Fibroblast of lung (primary cell): Measurements from ENCODE around the gene PRR22. TPM values are rescaled to one million over a fixed set of nuclear protein-coding genes. Genes with fewer than 3 reads are reported as not detected.

Experiments
- DNase-seq, 2 donors: peaks; one replicate each; pipeline versions ENCODE4 v3.0.0 to v3.0.0-alpha.2; 2010; ENCODE audit warnings: low read depth in 2 of 2
- H2AFZ ChIP-seq: 2 replicates; pipeline ENCODE4 v1.5.1; 2012; ENCODE audit warnings: low read length, control low read depth, inconsistent platforms
- H3K27ac ChIP-seq: 2 replicates; pipeline ENCODE4 v1.5.1; 2011; ENCODE audit warnings: low read length, control low read depth; ENCODE audit not compliant: insufficient read depth
- H3K27me3 ChIP-seq: 2 replicates; pipeline ENCODE4 v1.5.1; 2011; ENCODE audit warnings: mild to moderate bottlenecking, low read length; ENCODE audit not compliant: control insufficient read depth, insufficient read depth
- H3K36me3 ChIP-seq: 2 replicates; pipeline ENCODE4 v1.5.1; 2011; ENCODE audit warnings: low read length; ENCODE audit not compliant: control insufficient read depth, insufficient read depth
- H3K4me1 ChIP-seq: 2 replicates; pipeline ENCODE4 v1.5.1; 2011; ENCODE audit warnings: low read length; ENCODE audit not compliant: control insufficient read depth, insufficient read depth; ENCODE audit errors: extremely low read depth
- H3K4me2 ChIP-seq: 2 replicates; pipeline ENCODE4 v1.5.1; 2011; ENCODE audit warnings: low read length, control low read depth; ENCODE audit not compliant: insufficient read depth; ENCODE audit errors: extremely low read depth
- H3K4me3 ChIP-seq, 4 experiments: fragments of 200-600 bp in 1 of 4; sonication (generic) in 1 of 4; replicated peaks in 1 of 4; 2 replicates each; pipeline ENCODE4 v1.5.1; 2011 to 2016; ENCODE audit warnings: low read length in 4 of 4, low read depth in 3 of 4, mild to moderate bottlenecking in 3 of 4, control low read depth in 2 of 4, inconsistent platforms in 1 of 4, mixed read lengths in 1 of 4; ENCODE audit not compliant: insufficient read depth in 1 of 4; ENCODE audit errors: control extremely low read depth in 1 of 4
- H3K79me2 ChIP-seq: 2 replicates; pipeline ENCODE4 v1.5.1; 2012; ENCODE audit warnings: mild to moderate bottlenecking, low read length, inconsistent platforms; ENCODE audit not compliant: control insufficient read depth, insufficient read depth
- H3K9ac ChIP-seq: 2 replicates; pipeline ENCODE4 v1.5.1; 2011; ENCODE audit warnings: mild to moderate bottlenecking, low read length, control low read depth; ENCODE audit not compliant: insufficient read depth
- H3K9me3 ChIP-seq: 2 replicates; pipeline ENCODE4 v1.5.1; 2012; ENCODE audit warnings: low read depth, low read length; ENCODE audit not compliant: control insufficient read depth, insufficient read depth
- H4K20me1 ChIP-seq: 2 replicates; pipeline ENCODE4 v1.5.1; 2011; ENCODE audit warnings: low read length; ENCODE audit not compliant: control insufficient read depth, insufficient read depth; ENCODE audit errors: extremely low read depth
- EZH2 ChIP-seq: IDR thresholded peaks from 2 replicates; pipeline ENCODE4 v1.5.1; 2012; ENCODE audit warnings: low read length, control low read depth, mild to moderate bottlenecking; ENCODE audit errors: missing control alignments
- polyA plus RNA-seq, 2 donors: library from polyadenylated mRNA; depleted of rRNA in 1 of 2; stranded (reverse) in 1 of 2; unstranded in 1 of 2; fragments of >200 nt; gene quantifications; 2 replicates each; pipeline ENCODE4 v1.2.1, GENCODE V29; 2011 to 2012; ENCODE audit warnings: missing spikeins in 1 of 2
- total RNA-seq: library from RNA; depleted of rRNA; stranded (reverse); fragments of >200 nt; gene quantifications from 2 replicates; pipeline ENCODE4 v1.2.1, GENCODE V29; 2014
- TF ChIP-seq, protein P1 (sequence below), 2 donors: IDR thresholded peaks in 1 of 2; conservative IDR thresholded peaks in 1 of 2; 1 replicate in 1 of 2; 2 replicates in 1 of 2; pipeline ENCODE4 v1.5.1; 2011 to 2012; ENCODE audit warnings: low read length in 2 of 2, control low read depth in 1 of 2, inconsistent platforms in 1 of 2, low read depth in 1 of 2, mild to moderate bottlenecking in 1 of 2

Gene PRR22
- total and polyA plus RNA-seq, 2 donors (not counting 1 experiment from before 2014, with no cell fraction given) = 0.15 to 0.17 TPM

DNA sequence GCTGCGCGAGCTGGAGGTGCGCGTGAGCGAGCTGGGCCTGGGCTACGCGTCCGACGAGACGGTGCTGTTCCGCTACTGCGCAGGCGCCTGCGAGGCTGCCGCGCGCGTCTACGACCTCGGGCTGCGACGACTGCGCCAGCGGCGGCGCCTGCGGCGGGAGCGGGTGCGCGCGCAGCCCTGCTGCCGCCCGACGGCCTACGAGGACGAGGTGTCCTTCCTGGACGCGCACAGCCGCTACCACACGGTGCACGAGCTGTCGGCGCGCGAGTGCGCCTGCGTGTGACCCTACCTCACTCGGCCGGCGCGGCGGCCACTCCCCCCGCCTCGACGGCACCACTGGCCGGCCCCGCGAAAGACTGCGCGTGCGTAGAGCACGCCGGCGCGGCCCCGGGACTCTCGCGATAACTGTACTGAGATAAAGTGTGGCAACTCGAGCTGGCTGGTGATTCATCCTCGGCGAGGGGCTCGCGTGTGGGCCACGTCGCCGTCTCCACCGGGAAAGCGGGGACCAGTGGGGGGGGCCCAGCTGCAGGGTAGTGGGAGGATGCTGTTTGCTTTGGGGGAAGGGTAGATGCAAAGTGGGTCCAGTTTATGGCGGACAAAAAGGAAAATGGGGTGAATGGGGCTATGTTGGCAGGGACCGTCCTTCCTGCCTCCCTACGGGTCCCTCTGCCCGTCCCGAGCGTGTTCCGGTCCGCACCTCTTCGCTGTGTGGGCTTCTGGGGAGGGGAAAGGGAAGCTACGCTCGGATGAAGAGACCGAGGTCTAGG lies 43.5 kb upstream of the PRR22 start:
- Histone ChIP-seq H3K9me3 (no peaks in the 10 kb centered on the region), H4K20me1 (no peaks in the 10 kb centered on the region), H2AFZ (peak overlapping the region; percentile 75), H3K4me3 (peak overlapping the region; percentile 11 to 77 (median 41)), H3K27ac (no peak overlapping the region), H3K4me1 (no peaks in the 10 kb centered on the region), H3K36me3 (no peaks in the 10 kb centered on the region), H3K9ac (peak overlapping the region; percentile 55), H3K27me3 (peaks cover 19% of the 10 kb centered on the region), H3K4me2 (peak overlapping the region; percentile 51), H3K79me2 (no peaks in the 10 kb centered on the region)
- no peak for TF ChIP-seq EZH2
- TF ChIP-seq, protein P1, sequence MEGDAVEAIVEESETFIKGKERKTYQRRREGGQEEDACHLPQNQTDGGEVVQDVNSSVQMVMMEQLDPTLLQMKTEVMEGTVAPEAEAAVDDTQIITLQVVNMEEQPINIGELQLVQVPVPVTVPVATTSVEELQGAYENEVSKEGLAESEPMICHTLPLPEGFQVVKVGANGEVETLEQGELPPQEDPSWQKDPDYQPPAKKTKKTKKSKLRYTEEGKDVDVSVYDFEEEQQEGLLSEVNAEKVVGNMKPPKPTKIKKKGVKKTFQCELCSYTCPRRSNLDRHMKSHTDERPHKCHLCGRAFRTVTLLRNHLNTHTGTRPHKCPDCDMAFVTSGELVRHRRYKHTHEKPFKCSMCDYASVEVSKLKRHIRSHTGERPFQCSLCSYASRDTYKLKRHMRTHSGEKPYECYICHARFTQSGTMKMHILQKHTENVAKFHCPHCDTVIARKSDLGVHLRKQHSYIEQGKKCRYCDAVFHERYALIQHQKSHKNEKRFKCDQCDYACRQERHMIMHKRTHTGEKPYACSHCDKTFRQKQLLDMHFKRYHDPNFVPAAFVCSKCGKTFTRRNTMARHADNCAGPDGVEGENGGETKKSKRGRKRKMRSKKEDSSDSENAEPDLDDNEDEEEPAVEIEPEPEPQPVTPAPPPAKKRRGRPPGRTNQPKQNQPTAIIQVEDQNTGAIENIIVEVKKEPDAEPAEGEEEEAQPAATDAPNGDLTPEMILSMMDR (conservative IDR thresholded peaks at IDR 0.05 in 1 of 2, IDR thresholded peaks at IDR 0.05 in 1 of 2; ENCODE audit: low read depth in 1 of 2, low read length in 2 of 2) = no peak
- DNase-seq = peak; percentile 82 to 94

DNA sequence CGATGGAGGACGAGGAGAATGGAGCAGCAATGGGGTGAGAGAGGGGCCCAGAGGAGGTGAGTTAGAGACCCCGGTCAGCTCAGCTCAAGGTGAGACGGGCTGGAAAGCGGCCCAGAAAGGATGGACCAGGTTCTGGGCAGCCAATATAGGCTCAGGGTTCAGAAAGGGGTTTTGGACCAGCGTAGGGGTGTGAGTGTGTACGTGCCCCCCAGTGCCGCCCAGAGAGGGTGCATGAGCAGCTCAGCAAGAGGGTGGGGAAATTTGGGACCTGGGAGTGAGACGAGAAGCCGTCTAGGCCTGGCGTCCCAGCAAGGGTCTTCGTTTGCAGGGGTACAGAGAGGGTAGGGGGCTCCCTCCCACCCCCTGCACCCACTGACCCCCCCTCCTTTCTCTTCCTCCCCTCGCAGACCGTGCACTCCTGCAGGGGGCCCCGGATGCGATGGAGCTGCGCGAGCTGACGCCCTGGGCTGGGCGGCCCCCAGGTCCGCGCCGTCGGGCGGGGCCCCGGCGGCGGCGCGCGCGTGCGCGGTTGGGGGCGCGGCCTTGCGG lies 42.9 kb upstream of the PRR22 start:
- Histone ChIP-seq H3K4me1 (no peaks in the 10 kb centered on the region), H3K9me3 (no peaks in the 10 kb centered on the region), H3K9ac (no peak overlapping the region), H3K79me2 (no peaks in the 10 kb centered on the region), H4K20me1 (no peaks in the 10 kb centered on the region), H3K4me3 (peak overlapping the region in 3 of 4 experiments; percentile 16 to 66 (median 47)), H2AFZ (no peak overlapping the region), H3K36me3 (no peaks in the 10 kb centered on the region), H3K27me3 (peaks cover 19% of the 10 kb centered on the region), H3K4me2 (no peak overlapping the region), H3K27ac (no peak overlapping the region)
- no peak for DNase-seq
- TF ChIP-seq, protein P1 (conservative IDR thresholded peaks at IDR 0.05 in 1 of 2, IDR thresholded peaks at IDR 0.05 in 1 of 2; ENCODE audit: low read depth in 1 of 2, low read length in 2 of 2) = no peak
- no peak for TF ChIP-seq EZH2

DNA sequence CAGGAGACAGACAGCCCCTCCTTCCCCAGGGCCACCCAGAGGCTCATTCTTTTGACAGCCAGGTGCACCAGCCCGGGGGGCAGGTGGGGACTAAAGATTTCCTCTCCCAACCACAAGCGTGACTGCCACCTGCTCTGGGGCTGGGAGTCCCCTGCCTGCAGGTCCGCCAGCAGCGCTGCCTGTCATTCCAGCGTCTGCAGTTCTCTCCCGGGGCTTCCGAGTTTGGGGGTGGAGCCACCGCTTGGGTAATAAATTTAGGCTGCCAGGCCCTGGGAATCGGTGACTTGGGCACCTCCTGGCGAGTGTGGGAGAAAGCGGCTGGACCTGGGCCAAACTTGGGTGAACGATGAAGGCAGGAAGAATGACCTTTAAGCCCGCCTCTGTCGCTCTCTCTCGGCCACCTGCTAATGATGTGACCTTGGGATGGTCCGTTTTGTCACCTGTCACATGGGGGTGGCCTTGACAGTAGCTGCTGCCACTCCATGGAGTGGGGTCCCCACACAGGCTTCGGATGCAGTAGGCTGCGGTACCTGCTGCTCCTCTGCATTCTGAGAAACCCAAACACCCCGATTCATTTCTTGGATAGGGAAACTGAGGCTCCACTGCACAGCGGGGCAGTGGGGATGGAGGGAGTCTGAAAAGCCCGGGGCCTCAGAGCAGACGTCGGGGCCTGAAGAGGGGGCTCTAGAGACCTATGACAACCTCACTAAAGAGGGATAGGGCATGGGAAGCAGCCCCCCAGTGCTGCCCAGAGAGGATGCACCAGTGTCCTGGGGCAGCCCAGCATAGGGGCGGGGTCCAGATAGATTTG lies 42.2 kb upstream of the PRR22 start:
- no peaks in the 10 kb centered on the region for H3K9me3 ChIP-seq
- H3K4me2 ChIP-seq = no peak overlapping the region
- H3K9ac ChIP-seq = no peak overlapping the region
- no peak overlapping the region for H3K4me3 ChIP-seq
- peaks cover 21% of the 10 kb centered on the region for H3K27me3 ChIP-seq
- peak in 1 of 2 donors; percentile 31 for DNase-seq
- no peaks in the 10 kb centered on the region for H3K4me1 ChIP-seq
- TF ChIP-seq, protein P1 (conservative IDR thresholded peaks at IDR 0.05 in 1 of 2, IDR thresholded peaks at IDR 0.05 in 1 of 2; ENCODE audit: low read depth in 1 of 2, low read length in 2 of 2) = peak in 1 of 2 donors; percentile 16
- TF ChIP-seq EZH2 = no peak
- H4K20me1 ChIP-seq = no peaks in the 10 kb centered on the region
- H3K79me2 ChIP-seq = no peaks in the 10 kb centered on the region
- no peaks in the 10 kb centered on the region for H3K36me3 ChIP-seq
- H2AFZ ChIP-seq = no peak overlapping the region
- no peak overlapping the region for H3K27ac ChIP-seq
